CD4-positive, alpha-beta T cell treated with Interleukin-10 for 1 hour (primary cell): Measurements from ENCODE around the gene DVL1.

Experiments used
- DNase-seq: peaks from one replicate; pipeline ENCODE4 v3.0.0-alpha.2; 2020

DVL1 gene

DNA sequence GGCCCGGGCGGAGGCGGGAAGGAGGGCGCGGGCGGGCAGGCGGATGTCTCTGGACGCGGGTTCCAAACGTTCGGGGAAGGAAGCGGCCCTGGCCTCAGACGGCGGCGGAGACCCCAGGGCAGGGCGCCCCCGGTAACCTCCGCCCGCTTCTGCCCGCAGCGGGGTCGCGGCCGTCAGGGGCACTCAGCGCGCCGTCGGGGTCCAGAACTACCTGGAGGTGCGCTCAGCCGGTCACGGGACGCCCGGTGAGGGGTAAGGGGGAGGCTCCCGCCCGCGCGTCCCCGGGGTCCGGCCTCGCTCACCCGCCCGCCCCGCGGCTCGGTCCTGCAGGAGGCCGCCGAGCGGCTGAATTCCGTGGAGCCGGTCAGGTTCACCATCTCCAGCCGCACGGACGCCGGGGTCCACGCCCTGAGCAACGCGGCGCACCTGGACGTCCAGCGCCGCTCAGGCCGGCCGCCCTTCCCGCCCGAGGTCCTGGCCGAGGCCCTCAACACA lies 40.4 kb downstream of the DVL1 start:
- DNase-seq = no peak

DNA sequence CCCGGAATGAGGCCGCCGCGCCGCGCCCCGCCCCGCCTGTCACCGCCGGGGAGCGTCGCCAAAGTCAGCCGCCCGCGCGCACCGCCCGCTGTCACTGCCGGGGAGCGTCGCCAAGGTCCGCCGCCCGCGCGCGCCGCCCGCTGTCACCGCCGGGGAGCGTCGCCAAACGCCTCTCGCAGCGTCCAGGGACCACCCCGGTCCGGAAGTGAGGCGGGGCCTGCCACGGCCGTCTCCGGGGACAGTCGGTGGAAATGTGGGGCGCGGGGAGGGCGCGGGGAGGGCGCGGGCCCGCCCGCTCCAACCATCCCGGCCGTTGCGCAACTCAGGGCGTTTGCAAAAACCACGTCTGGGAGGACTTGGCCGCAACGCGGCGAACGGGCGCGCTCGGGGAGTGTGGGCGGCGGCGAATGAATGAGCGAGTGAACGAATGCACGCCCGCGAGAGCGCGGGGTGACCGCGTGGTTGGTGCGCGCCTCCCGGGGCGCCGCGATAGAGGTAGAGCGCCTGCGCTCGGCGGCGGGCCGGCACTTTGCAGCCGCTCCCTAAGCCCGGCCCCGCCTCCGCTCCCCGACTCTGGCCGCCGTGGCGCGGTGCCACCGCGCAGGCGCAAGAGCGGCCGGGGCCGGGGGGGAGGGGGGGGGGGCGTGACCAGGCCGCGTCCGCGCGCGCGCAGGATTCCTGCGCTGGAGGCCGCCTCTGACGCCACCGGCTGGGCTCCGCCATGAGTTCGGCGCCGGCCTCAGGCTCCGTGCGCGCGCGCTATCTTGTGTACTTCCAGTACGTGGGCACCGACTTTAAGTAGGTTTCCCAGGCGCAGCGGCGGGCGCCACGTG lies 41.1 kb downstream of the DVL1 start, which contains the start of the genes ACAP3 and PUSL1:
ACAP3 (minus strand) TSS at position 8 of the 833 bp plus-strand sequence. CDS start 115 bp downstream, outside the sequence.
PUSL1 (plus strand) TSS at position 675 of the 833 bp plus-strand sequence; CDS start at position 722, 47 bp downstream.
- peak; percentile 91 for DNase-seq

DNA sequence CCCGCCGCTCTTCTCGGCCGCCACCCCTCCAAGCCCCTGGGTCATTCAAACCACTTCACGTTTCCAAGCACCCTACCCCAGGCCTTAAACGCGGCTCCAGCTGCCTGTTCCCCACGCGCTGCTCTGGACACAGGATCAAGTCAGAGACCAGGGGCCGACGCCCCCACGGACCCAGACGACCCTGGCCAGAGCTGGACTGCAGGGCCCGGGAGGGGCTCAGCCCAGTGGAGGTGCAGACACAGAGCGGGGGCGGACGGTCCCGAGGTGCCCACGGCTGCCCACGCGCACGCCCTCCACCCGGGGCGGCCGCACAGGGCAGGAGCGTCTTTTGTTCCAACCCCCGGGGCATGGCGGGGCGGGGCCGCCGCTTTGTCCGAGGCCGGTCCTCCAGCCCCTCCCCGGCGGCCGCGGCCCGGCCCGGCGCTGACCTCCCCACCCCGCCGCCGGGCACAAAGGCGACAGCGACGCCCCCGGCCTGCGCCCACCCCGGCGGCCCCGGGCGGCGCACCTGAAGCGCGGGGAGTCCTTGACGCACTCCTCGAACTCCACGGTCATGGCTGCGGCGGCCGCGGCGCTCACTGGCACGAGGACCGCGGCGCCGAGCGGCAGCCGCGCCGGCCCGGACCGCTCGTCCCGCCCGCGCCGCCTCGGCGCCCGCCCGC lies 41.8 kb downstream of the DVL1 start:
- DNase-seq = no peak

DNA sequence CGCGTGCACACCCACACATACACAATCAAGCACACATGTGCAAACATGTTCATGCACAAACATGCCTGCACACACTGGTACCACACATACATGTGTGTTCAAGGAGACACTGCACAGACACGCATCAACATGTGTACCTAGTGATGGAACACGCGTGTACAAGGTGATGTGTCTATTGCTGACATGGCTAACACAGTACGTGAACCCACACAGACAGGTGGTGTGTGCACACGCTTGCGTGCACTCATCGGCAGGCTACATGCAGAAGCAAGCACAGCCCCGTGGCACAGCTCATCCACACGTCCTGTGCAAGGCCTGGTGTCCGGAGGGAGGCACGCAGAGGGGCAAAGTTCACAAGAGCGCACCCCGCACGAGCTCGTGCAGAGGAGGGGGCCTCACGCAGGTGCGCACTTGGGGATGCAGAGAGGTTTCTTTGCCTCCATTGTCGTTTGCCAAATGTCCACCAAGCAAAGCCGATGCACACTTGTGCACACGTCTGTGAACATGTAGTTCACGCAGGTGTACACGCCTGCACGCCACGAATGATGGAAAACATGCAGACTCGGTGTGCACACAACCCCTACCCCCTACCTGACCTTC lies 42.5 kb downstream of the DVL1 start:
- DNase-seq = no peak

DNA sequence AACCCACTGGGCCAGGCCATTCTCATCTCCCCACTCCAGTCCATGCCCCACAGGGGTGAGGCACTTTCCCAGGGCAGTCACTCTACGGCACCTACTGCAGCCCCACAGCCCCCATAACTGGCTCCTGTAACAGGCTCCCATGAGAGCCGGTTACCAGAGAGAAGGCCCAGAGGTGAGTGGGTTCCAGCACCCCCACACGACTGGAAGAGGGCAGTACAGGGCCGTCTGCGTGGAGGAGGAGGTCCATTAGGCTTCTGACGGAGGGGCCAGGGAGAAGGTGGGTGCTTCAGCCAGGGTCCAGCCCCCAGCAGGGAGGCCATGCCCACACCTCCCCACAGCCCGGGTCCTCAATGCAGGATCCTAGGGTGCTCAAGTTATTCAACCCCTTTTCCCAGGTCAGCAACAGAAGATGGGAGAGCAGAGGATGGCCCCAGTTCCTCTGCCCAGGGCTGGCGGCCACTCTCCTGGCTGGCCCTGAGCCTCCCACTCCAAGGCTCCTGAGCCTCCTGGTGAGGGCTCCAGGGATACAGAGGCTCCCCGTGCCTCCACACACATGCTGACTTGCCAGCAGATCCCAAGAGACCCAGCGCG lies 43.1 kb downstream of the DVL1 start:
- DNase-seq = no peak

DNA sequence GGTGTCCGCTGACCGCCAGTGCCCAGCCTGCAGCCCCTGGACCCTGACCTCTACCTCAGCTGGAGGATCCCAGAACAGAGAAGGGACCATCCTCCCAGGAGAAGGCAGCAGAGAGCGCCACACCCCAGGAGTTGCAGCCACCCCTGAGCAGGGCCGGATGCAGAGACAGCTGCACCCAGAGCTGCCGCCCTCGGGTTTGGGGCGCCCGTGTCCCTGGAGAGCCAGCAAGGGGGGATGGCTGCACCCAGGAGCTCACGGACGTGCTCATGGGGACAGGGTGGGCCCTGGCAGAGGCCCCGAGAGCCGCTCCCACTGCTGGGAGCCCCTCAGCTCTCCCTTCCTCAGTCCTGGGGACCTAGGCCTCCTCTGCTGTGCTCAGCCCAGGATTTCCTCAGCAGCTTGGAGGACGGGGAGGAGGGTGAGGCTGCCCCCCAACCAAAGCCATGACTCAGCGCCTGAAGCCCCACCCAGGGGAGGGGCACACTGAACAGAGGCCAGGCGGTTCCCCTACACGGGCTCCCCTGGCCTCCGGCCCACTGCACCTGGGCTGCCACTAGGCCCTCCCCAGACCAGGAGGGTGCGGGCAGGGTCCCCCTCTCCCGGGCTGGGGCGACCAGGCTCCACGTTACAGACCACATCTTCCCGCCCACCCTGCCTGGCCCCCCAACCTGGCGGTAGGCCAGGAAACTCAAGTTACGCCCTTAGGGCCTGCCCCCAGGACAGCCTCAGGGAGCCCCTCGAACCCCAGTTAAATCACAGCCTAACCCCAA lies 43.7 kb downstream of the DVL1 start:
- peak; percentile 69 for DNase-seq

DNA sequence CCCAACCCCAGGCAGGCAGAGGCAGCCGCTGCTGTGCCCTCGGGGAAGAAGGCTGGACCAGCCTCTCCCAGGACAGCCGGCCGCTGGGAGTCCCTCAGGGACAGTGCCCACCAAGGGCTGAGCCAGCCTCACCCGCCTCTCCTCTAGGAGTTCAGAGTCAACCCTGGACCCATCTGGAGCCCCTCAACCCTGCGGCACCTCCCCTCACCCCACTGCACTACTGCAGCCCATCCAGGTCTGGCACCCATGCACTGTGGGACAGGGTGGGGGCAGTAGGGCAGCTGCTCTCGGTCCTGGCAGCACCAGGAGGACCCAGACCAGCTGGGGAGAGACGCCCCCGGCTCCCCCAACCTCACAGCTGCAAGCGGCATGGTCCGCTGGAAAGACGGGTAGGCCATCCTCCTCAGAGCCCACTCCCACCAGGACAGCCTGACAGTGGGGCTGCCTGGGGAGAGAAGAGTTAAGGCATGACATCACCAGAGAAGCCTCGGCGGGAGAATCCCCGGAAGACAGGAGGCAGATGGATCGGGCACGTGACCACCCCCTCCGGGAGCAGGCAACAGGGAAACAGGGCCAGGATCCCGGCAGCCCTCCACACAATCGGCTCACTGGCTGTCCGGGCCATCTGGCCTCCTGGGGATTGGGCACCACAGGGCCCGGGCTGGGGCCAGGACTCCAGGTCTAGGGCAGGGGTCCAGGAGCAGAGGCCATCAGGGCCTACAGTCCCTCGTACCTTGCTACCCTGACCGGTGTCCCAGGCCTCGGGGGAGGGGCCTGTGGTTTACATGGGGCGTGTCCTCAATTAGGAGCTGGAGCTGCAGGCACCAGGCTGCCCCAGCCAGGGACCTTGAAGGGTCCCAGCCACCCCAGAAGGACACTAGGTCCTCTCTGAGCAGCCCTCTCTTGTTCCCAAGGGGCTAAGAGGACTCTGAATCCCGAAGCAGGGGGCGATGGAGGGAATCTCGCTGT lies 44.6 kb downstream of the DVL1 start:
- no peak for DNase-seq

DNA sequence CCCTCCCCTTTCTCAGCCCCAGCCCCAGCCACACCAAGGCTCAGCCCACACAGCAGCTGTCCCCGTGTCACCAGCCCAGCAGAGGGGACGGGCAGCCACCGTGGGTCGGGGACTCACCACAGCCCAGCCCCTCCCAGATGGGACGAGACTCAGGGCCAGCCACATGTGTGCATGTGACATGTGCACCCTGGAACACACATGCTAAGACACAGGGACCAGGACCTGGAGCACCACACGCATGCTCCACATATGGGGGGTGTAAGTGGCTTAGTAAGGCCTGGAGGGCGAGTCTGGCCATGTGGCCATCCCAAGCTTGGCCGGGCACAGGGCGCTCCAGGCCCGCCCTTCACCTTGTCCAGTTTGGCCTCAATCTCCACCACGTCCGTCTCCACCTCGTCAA lies 45.5 kb downstream of the DVL1 start:
- no peak for DNase-seq

DNA sequence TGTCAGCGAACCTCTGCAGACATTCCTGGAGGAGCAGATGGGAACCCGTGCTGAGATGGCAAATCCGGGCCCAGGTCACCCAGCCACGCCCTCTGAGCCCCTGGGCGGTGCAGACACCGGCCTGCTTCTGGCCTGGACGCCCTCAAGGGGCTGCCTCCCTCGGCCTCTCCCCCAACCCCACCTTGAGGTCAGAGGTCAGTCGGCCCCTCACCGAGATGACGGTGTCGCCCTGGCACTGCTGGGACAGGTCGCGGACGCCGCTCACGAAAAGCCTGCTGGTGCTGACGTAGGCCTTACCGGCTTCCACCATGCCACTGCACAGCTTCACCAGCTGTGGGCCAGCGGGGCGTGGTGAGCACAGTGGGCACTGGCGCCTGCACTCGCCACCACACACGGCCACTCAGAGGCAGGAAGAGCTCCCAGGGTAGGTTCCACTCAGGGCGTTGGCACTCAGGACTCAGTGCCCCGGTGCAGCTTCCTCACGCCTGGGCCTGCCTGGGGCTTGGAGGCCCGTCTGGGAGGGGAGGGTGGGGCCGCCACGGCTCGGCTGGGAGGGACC lies 46.2 kb downstream of the DVL1 start:
- DNase-seq = no peak

DNA sequence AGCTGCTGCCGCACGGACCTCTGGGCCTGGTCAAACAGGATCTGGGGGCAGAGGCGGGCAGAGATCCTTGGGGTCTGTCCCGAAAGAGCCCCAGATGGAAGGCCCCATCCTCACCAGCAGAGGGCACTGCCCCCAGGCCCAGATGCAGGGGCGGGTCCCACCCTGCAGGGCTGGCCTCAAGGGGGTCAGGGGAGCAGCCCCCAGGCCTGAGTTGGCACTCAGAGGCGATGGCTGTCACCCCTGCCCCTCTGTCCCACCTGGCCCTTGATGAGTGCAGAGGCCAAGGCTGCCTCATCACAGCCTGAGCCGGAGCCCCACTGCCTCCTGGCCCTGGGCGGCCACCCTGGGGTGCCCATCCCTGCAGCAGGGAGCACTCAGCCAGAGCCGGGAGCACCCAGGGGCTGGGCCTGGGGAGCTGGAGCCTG lies 47.2 kb downstream of the DVL1 start:
- no peak for DNase-seq

DNA sequence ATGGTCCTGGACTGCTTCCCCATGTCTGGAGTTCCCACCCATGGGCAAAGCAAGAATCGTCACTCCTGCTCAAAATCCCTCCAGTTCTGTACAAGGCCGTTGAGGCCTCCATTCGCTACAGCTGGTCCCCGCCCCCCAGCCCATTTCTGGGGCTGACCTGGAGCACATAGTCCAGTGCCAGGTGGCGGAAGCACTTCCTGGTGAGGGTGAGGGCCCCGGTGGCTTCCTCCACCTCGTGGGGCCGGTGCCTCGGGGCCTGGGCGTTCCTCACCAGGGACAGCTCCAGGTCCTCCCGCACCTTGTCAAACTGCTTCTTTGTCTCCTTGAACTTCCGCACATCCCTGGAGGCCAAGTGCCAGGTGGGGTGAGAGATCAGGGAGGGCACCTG lies 48.9 kb downstream of the DVL1 start:
- DNase-seq = no peak

DNA sequence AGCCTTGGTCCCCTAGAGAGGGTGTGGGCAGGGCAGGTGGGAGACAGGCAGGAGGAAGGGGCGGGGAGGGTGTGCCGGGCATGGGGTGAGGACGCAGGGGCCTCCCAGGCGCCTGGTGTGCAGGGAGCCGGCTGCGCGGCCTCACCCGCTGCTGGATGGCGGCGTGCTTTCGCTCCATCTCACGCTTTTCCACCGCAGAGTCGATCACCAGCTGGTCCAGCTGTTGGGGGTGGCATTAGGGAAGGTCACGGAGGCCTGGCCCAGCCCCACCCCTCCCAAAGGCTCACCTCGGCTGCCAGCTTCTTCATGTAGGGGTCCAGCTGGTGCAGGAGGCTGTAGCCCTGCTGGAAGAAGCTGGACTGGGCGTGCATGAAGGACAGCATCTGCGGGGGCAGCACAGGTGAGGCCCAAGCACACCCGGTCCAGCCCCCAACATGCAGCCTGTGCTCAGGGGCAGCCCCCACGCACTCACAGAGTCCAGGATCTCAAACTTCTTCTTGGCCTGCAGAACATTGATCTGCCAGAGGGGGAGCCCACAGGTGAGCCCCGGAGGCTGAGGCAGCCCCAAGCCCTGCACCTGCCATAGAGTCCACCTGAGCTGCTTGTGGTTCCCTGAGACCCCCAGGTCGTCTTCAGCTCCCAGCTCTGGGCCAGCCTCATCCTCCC lies 49.4 kb downstream of the DVL1 start:
- peak; percentile 35 for DNase-seq

DNA sequence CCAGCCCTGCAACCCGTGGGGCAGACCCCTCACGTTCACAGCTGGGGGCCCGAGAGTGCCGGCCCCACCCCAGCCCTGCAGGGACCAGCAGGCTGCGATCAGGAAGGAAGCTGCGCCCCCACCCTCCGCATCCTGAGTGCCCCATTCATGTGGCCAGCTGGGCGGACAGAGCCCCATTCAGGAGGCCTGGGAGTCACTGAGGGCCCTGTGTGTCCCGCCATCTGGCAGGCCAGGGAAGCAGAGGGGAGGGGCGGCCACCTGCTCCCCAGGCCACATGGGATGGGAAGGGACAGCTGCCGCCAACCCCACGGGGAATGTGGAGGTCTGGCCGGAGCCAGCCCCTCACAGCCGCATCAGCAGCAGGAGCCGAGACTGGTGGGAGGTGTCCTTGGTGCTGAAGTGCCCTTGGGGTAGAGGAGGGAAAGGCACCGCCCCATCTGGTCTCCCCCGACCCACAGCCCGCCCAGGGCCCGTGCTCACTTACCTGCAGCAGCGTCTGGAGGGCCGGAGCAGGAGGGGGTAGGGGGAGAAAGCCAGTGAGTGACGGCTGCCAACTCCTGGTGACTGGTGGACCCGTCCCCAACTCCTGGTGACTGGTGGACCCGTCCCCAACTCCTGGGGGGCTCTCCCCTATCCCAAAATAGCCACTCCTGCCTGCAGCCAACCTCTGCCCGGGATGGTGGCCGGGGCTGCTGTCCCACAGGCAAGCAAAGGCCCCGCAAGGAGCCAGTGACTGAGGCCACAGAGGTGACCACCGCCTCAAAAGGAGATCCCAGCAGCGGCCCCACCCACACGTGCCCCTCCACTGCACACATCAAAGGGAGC lies 50.1 kb downstream of the DVL1 start:
- DNase-seq = no peak

DNA sequence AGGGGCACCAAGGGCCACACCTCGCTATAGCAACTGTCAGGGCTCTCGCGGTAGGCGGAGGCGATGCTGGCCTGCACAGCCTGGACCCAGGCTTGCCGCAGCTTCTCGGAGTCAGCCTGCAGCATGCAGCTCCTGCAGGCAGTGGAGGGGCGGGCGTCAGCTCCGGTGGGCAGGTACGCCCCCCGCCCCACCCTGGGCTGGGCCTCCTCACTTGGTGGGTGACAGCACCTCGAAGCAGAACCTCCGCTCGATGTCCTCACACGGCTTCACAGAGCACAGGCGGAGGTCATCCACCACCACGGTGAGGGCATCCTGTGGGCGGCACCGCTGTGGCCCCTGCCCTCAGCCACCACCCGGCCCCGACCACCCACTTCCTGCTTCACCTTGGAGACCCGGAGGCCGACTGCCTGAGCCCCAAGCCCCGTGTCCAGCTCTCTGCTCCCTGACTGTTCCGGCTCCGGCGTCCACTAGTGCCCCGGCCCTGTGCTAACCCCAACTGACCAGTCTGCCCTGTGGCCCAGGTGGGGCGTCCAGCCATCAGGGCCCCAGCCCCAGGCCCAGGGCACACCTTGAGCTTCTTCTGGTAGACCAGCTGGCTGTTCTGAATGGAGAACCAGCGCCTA lies 51.3 kb downstream of the DVL1 start:
- DNase-seq = no peak

DNA sequence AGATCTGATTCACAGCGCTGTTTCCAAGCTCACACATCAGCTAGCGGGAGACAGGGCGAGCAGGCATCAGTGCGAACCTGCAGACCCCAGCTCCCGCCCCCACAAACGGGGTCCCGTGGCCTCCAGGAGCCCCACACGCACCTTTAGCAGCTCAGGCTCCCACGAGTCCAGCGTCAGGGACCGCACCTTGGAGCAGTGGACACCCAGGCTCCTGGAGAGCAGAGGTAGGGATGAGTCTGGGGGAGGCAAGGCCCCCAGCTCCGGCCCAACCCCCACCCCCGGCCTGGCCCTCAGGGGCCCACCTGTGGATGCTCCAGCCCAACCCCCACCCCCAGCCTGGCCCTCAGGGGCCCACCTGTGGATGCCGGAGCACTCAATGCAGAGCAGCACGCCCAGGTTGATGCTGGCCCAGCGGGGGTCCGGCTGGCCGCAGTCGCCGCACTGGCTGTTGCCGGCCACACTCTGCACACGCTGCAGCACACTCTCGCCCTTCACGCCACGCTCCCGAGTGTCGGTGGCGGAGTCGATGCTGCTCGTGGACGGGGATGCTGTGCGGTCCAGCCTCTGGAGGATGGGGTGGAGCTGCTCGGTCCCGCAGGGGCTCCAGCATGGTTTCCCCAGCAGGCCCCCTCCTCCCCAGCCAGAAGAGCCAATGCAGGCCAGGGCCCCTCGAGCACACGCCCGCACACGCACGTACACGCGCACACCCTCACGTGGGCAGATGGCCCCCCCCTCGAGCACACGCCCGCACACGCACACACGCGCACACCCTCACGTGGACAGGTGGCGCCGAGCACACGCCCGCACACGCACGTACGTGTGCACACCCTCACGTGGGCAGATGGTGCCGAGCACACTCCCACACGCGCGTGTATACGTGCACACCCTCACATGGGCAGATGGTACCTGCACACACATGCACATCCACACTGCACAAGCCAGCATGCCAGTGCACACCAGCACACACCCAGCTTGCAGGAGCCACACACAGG lies 52.9 kb downstream of the DVL1 start:
- DNase-seq = no peak

DNA sequence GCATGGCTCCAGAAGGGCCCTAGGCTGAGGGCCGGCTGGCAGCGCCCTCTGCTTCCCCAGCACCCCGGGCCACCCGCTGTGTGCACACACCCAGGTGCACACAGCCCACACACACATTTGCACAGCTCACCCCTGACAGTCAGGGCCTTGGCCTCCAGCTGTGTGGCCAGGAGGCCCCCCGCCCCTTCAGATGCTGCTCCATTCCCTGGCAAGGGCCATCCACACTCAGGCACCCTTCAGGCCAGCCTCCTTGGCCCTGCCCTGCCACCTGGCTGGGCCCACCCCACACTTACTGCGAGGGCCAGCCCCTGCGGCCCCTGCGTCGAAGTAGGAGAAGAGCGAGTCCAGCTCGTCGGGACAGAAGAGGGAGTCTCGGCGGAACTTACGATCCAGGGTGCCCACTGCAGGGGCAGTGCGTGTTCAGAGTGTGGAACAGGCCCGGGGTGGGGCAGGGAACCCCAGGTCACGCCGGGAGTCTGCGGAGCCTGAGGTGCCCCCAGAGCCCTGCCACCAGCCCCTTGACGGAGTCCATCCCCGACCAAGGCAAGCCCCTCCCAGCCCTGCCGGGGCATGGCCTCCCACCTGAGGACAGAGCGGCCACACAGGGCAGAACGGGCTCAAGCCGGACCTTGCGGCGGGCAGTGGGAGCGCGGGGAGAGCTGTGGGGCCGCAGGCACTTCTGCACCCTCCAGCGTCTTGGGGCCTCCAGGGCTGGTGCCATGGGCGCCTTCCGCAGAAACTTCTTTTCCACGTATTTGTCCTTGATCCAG lies 53.9 kb downstream of the DVL1 start:
- DNase-seq = no peak
